GM18519 (cell line): ENCODE data around the gene ATG14.

ENCODE experiments used
- ATAC-seq: cut with Tn5 transposase; IDR thresholded peaks from one replicate; pipeline ENCODE4 v1.9.1; 2021; ENCODE audit warnings: mild to moderate bottlenecking, moderate library complexity; ENCODE audit not compliant: unreplicated experiment, low FRiP score

Gene ATG14

DNA sequence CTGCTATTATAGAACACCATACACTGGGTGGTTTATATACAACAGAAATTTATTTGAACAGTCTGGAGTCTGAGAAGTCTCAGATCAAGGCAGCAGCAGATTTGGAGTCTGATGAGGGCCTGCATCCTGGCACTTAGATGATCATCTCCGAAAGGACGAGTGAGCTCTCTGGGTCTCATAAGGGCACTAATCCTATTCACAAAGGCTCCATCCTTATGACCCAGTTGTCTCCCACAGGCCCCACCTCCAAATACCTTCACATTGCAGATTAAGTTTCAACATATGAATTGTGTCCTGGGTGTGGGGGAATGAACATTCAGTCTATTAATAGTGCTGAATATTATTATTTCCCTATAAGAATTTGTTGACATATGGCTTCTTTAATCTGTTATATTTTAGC is 86.8 kb downstream of the ATG14 start:
- no peak for ATAC-seq

DNA sequence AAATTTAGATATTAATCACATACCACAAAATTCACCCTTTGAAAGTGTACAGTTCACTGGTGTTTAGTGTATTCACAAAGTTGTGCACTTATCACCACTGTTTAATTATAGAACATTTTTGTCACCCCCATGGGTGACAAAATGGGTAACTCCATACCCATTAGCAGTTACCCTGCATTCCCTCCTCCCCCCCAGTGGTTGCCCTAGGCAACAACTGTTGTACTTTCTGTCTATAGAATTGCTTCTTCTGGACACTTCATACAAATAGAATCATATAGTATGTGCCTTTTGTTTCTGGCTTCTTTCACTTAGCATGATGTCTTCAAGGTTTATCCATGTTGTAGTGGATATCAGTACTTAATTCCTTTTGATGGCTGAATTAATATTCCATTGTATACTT is 87.7 kb downstream of the ATG14 start:
- no peak for ATAC-seq

DNA sequence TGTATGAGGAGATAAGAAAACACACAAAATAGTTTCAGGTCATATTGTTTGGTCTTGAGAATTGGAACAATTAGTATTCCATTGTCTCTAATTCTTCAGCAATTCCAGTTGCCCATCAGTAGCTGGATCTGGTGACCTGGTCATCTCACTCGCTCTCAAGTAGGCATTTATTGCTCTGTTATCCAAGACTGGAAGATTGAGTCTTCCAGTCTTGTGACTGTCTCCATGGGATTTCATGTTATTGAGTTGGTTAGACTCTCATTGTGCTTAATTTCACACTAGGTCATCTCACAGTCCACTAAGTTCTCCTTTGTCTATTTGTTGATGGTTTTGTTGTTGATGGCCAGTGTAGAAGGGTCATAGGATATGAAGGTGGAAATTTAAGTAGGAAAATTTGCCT is 92.9 kb downstream of the ATG14 start:
- ATAC-seq: no peak

DNA sequence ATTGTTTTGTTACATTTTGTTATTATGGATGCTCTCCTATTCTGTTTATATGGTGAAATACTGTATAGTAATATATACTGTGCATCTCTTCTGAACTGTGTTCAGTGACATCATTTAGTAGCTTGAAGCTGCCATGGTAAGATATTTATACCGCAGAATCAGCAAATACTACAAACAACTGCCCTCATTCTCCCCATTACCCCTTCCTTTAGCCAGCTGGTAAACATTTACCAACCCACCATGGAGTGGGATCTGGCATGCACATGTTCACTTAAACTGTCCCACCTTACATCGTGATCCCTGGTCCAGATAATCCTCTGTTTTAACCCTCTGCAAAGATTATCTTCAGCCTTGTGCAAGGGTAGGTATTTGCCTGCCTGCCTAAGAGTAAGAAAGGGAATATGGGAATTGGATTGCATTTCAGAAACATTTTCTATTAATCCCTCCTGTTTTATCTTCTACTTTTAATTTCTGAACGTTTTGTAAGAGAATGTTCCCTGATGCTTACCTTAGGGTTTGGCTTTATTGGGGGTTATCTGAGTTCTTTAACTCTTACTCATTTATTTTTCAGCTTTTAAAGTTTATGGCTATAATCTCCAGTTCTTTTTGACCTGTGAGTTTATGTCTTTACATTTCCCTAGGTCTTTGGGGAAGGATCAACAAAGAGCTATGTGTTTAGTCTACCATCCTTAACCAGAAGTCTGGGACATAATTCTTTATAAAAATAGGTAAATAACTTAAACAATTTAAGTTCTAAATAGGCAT is 93.9 kb downstream of the ATG14 start:
- ATAC-seq: no peak

DNA sequence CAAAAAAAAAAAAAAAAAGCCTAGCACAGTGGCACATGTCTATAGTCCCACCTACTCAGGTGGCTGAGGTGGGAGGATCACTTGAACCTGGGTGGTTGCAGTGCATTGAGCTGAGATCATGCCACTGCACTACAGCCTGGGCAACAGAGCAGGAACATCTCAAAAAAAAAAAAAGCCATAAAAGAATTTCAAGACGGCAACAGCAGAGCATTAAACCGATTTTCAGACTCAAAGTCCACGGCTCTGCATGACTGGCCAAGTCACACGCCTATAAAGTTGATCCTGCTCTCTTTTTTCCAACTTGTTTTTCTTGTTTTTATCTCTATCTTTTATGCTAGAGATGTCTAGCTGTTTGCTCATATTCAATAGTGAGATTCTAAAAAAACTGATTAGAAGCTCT is 95.1 kb downstream of the ATG14 start:
- ATAC-seq: no peak
